HG02588 (cell line): ENCODE data around the gene MYCN.

Source experiments
- ATAC-seq: cut with Tn5 transposase; IDR thresholded peaks from one replicate; pipeline ENCODE4 v1.9.1; 2021; ENCODE audit warnings: mild to moderate bottlenecking, moderate library complexity; ENCODE audit not compliant: unreplicated experiment

MYCN gene

DNA sequence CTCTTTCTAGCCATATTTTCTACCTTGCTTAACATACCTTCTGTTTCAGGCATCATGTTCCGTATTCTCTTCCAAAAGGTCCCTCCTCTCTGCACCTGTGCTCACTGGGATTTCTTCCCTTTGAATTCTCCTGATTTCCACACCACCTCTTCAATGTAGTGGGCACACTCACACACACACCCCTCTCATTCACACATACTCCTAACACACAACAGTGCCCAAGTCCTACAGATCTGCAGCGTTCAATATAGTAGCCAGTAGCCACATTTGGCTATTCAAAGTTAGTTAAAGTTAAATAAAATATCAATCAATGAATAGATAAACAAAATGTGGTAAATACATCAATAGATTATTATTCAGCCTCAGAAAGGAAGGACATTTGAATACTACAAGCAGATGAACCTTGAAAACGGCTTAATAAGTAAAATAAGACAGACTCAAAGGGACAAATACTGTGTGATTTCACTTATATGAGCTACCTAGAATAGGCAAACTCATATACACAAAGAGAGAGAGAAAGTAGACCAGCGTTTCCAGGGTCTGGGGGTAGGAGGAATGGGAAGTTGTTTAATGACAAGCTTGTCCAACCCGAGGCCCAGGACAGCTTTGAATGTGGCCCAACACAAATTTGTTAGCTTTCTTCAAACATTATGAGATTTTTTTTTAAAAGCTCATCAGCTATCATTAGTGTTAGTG, 34.4 kb downstream of the MYCN start:
- ATAC-seq = no peak

DNA sequence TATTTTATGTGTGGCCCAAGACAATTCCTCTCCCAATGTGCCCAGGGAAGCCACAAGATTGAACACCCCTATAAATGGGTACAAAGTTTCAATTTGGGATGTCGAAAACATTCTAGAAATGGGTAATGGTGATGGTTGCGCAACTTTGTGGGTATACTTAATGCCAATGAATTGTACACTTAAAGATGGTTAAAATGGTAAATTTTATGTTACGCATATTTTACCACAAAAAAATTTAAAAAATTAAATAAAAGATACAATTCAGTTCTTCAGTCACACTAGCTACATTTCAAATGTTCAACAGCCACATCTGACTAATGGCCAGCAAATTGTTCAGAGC, 34.9 kb downstream of the MYCN start:
- no peak for ATAC-seq

DNA sequence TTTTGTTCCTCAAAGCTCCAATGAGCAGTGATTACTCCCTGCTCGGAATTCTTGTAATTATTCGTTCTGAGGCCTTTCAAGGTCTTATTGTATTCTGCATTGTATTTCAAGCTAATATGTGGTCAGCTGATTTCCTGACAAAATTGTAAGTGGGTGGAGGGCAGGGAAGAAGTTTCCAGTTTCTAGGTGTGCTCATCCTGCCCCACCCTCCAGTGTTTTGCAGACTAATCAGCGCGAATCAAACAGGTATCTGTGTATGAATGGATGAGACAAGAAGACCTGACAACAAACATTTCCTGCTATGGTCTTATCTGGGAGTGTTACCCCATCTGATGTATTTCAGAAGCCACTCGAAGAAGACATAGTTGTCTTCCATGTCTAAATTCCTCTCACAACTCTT, 35.3 kb downstream of the MYCN start:
- no peak for ATAC-seq

DNA sequence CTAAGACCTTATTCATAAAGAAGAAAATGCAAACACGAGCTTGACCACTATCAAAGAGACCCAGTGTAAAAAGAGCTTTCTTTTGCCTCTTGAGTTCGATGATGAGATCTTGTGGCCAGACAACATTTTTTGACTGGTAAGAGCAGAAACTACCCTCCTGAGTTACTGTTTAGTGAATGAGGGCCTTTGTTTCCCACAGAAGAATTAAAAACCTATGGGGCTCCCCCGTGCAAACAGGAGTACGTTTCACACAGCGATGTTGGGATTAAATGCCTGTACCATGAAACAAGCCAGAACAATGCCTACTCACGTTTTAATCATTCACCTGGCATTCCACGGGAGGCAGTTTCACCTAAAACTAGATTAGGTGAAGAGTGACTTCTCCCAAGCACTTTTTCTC, 36.0 kb downstream of the MYCN start:
- no peak for ATAC-seq

DNA sequence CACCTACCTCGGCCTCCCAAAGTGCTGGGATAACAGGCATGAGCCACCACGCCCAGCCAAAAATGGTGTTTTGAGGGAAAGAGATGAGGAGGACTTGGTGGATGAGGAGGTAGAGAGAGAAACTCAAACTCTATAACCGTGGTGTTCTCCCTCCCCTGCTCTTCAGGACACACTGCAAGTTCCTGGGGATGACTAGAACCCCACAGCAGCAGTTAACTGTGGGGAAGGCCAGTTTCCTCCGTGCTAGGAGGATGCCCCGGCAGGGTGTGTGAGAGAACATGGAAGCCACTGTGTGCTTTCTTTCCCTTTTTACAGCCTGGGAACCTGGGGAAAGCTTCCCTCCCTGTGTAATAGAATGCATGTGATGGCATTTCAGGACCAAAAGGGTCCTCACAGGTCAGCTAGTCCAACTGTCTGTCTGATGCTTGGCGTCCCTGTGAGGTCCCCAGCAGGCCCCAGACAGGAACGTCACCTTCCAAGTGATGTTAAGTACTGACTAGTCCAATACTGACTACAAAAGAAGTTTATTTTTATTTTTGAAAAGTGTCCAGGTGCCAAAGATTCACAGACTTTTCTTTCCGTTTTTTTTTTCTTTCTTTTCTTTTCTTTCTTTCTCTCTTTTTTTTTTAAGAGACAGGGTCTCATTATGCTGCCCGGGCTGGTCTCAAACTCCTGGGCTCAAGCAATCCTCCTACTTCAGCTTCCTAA, 38.9 kb downstream of the MYCN start:
- no peak for ATAC-seq

DNA sequence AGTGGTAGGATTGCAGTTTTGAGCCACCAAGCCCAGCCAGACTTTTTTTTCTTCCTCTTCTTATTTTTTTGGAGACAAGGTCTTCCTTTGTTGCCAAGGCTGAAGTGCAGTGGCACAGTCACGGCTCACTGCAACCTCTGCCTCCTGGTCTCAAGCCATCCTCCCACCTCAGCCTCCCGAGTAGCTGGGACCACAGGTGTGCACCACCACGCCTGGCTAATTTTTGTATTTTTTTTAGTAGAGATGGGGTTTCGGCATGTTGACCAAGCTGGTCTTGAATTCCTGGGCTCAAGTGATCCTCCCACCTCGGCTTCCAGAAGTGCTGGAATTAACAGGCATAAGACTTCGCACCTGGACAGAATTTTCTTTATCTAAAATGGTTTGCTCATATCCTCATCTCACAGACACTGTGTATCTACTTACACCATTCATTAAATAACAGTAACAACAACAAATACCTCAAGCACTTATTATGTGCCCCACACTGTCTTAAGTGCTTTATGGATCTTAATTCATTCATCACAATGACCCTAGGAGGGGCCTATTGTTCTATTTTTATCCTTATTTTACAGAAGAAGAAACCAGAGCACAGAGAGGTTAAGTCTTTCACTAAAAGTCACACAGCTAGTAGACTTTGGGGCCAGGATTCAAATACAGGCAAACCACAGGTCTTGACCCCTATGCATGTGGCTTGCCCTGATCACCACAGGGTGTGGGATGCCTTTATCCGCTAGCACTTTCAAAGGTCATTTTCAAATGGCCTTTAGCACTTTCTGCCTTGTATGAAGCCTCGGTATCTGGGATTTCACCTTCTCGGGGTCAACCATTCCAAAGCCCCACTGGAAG, 39.6 kb downstream of the MYCN start:
- ATAC-seq = no peak

DNA sequence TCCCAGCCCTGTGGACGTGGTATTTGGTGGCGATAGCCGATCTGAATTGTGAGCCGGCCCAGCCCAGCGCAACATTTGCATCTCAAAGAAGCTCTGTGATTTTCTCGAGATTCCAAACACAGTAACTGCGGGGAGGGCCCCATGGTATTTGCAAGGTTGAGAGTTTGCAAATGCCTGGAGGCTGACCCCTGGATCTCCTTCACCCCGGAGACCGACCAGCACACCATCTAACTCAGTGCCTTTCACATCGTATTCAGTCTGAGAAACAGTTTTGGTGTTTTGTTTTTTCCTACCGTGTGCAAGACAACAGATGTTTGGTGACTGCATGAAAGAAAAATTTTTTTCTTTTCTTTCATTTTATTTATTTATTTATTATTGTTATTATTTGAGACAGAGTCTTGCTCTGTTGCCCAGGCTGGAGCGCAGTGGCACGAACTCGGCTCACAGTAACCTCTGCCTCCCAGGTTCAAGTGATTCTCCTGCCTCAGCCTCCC, 40.3 kb downstream of the MYCN start:
- no peak for ATAC-seq

DNA sequence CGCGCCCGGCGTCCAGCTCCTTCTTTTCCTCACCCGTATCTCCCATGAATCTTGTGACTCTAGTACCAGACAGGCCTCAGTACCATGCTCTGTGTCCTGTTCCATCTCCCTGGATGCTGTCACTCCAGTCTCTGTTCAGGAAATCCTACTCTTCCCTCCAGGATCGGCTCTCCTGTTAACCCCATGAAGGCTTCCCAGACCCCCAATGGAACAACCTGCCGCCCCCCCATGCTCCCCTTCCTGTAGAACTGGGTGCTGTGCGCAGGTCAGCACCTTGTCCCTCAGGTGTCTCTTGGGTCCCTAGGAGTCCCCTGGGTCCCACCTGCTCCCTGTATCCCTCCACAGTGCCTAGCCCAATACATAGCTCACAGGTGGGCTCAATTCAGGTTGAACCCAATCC, 41.3 kb downstream of the MYCN start:
- no peak for ATAC-seq

DNA sequence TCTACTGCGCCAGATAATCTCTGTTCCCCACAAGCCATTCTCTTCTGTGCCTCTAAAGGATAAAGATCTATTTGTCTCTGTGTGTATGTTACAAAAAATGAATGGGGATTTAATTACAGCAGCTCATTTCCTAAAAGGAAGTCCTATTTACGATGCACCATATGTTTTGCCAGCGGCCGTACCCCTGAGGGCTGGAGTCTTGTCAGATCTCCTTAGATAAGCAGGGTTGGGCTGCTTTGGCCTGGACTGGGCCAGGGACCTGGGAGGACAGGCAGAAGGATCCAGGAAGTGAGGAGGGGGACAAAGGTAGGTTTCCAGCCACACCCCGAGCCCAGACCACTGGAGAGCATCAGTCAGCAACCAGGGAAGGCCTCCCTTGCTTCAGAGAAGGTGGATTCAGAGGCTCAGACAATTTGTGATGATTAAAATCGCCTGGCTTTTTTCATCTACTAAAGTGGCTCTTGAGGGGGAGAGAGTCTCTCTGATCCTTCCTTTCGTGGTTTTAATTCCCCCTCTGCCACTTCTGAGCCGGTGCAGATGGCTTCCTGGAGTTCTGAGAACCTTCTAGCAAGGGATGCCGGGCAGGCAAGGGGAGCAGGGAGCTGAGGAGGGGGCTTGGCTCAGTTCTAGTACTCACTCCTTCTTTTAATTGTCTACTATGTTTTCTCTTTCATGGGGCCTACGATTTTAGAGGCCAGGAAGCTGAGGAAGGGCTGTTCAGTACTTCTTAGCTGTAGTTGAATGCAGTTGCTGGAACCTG, 42.1 kb downstream of the MYCN start:
- no peak for ATAC-seq

DNA sequence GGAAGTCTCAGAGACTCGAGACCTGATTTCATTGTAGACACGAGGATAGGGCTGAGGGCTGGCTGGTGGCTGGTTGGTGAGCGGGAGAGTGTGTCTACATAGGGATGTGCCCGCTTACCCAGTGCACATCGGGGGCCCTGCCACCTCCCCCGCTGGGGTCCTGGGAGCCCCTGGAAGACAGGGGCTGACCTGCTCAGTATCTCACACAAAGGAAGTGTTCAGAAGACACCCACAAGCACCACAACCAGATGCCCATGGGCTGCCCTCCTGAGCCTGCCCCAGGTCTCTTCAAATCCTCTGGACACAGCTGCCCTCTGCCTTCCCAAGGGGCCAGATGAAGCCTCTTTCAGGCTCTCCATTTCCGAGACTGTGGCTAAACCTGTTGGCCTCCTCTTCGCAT, 43.1 kb downstream of the MYCN start:
- ATAC-seq = no peak

DNA sequence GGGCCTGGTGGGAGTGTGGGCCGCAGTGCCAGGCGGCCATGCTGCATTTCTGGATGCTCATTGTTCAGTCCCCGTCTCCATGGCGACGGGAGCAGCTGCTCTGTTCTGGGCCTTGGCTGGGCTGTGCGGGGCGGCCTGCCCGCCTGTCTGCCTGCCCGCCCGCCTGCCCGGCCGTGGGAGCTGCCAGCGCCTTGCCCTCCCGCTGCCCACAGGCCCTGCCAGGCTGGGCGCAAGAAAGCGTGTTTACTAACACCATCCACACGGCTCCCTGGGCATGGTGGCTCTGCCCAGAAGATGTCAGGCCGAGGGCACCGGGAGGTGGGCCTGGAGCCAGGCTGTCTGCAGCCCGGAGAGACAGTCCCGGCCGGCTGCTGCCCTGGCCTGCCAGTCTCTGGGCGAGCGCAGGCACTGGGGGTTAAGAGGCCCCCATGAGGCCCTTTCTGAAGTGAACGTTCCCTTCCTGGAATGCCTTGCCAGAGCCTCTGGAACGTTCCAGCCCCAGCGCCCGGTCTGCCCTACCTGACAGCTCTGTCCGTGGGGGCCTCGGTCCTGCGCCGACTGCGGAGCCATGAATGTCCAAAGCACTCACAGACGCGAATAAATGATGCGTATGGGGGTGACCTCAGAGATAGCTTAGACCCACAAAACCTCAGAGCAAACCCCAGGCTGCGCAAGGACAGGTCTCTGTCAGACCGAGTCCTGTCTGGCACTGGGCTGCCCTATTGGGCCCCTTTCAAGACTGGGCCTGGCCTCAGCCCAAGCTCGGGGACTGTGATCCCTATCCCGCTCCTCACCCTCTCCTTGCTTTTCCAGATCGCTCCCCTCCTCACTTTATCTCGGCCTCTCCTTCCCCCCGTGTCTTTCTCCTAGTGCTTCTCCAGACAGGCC, 44.3 kb downstream of the MYCN start:
- ATAC-seq = no peak

DNA sequence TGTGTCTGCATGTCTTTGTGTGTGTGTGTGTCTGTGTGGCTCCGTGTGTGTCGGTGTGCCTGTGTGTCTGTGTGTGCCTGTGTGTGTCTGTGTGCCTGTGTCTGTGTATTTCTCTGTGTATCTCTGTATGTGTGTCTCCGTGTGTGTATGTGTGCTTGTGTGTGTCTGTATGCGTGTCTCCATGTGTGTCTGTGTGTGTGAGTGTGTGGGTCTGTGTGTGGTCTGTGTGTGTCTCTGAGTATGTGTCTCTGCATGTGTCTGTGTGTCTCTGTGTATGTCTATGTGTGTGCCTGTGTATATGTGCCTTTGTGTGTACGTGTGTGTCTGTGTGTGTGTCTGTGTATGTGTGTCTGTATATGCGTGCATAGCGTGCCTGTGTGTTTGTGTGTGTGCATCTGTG, 45.2 kb downstream of the MYCN start:
- ATAC-seq = no peak

DNA sequence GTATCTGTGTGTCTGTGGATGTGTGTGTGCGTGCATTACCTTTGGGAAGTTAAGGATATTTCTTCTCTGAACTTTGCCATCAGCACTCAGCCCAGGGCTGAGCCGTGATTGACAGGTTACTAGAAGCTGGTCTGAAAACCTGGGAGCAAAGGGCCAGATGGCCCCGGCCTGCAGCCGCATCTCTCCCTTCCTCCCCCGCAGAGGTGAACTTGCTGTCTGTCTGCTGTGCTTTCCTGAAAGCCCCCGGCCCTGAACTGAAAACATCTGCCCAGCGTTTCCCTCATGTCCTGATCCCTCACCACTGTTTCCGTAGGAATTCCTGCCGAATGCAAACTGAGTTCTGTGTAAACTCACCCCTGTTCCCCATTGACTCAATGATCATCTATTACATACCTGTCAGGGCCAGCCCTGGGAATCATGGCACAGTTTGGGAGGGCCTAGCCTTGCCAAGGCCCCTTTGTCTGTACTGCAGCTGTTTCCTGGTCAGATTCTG, 45.8 kb downstream of the MYCN start:
- ATAC-seq = no peak

DNA sequence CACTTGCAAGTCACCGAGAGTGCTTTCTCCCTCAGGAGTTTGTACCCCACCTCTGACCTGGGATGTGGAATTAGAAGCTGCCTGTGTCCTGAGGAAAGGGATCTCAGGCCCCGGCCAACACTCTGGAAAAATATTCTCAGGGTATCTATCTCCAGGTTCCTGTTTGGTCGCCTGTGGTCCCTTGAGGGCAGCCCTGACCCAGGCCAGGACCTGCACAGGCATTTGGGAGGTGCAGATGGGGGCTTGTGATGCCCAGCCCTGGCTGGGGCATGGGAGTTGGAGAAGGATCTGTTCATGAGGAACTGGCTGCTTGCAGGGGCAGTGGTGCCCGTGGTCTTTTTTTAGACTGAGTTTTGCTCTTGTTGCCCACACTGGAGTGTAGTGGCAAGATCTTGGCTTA, 46.3 kb downstream of the MYCN start:
- ATAC-seq = no peak

DNA sequence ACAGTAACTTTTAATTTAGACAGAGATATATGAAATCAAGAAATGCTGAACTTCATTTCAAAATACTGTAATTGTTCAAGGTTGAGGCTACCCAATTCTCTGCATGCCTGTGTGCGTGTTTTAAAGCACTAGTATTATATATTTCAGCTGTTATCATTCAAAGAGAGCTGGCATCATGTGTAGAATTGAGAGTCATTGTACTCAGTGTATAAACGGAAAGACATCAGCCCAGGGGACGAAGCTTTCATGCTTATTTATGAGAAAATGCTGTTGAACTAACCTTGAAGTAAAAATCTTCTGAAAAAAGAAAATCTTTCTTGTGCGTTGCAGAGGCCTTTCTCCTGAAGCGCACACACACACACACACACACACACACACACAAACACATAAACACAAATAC, 48.4 kb downstream of the MYCN start:
- ATAC-seq = no peak

DNA sequence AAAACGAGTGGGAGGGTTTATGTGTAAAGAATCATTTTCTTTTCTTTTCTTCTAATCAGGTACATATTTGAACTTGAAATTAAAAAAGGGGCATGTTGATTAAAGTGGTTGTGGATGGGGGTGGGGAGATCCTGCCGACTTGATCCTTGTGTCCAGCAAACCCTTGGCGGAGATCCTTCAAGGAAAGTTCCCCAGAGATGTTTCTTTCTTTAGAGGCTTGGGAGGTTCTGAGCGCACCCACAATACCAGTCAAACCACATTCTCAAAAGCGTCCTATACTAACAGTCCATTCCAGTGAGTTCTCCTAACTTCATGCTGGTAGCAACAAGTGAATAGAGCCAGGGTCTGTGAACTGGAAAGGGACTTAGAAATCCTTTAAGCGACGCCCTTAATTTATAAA, 49.2 kb downstream of the MYCN start:
- no peak for ATAC-seq

DNA sequence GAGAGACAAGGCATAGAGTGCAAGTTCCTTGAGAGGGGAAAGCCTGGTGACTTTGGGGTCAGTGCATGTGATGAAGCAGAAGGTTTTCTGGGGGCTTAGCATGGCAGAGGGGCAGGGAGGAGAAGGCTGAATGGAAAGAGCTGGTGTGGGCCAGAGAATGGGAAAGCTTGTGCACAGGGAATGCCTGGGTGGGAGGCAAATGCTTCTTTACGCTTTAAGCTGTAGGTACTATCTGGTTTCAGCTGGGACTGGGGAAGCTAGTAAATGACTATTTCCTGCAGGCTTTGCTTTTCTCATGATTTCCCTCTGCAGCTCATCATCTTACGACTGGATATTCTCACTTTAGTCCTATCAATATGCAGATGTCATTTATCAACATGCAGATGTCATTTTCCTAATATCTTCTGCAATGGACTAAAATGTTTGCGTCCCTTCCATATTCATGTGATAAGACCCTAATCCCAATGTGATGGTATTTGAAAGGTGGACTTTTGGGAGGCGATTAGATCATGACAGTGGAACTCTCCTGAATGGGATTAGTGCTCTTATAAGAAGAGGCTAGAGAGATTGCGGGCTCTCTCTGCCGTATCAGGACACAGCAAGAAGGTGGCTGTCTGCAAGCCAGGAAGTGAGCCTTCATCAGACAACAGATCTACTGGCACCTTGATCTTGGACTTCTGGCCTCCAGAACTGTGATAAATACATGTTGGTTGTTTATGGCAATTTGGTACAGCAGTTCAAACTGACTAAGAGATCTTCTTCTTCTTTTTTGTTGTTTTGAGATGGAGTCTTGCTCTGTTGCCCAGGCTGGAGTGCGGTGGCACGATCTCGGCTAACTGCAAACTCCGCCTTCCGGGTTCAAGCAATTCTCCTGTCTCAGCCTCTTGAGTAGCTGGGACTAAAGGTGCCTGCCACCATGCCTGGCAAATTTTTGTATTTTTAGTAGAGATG, 50.1 kb downstream of the MYCN start:
- no peak for ATAC-seq

DNA sequence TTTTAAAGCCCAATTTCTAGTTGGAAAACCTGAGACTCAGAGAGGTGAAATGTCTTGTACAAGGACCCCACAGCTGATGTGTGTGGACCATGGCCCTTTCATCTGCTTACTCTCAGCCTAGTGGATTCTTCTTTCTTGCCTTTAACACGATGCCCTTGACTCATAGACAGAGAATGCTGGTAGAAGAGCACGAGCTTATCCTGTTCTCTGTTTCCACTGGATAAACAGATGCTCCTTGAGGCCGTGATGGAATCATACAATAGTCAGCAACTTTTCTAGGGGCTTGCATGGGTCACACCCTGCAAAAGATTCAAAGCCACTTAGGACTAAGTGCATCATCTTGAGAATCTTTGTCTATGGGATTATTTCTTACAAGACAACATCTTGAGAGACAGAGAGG, 50.9 kb downstream of the MYCN start:
- ATAC-seq = no peak
